Stimulated activated CD8-positive, alpha-beta memory T cell treated with anti-CD3 and anti-CD28 coated beads, Interleukin-7, amount 100 ng/mL, for 4 hours (primary cell): ENCODE results near the gene ZNF277.

Source experiments
- DNase-seq, 2 donors: peaks; one replicate each; pipeline ENCODE4 v3.0.0-alpha.2; 2020; ENCODE audit warnings: low read depth in 2 of 2

The ZNF277 gene

DNA sequence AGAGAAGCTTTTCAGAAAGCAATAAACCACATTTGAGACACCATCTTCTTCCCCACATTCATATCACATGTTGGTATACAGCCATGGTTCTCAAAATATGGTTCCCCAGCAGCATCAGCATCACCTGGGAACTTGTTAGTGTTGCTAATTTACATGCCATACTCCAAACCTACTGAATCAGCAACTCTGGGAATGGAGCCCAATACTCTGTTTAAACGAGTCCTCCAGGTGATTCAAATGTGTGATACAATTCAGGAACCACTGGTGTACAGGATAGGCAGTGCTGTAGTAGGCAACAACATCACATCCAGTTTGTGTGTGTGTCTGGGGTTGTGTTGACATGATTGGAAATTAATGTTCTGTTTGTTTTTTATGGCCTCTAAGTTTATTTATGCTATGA lies 47.7 kb downstream of the ZNF277 start:
- no peak for DNase-seq

DNA sequence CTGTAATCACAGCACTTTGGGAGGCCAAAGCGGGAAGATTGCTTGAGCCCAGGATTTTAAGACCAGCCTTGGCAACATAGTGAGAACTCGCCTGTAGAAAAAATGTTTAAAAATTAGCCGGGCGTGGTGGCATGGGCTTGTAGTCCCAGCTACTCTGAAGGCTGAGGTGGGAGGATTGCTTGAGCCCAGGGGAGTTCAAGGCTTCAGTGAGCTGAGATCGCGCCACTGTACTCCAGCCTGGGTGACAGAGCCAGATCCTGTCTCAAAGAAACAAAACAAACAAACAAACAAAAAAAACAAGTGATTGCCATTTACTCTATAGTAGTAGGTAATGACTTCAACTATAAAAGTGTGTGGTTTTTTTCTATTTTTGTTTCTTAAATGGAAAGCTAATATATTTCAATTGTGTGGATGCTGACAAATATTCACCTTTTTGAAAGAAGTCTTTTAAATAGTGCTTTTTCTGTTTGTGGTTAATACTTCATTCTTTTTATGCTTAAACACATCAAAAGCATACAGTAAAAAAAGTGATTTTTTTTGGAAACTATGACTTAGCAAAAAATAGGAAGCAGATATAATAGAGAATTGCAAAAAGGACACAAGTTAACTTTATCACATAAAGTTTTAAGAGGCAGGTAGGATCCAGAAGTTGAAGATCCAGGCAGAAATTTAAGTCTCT lies 48.4 kb downstream of the ZNF277 start:
- DNase-seq = no peak

DNA sequence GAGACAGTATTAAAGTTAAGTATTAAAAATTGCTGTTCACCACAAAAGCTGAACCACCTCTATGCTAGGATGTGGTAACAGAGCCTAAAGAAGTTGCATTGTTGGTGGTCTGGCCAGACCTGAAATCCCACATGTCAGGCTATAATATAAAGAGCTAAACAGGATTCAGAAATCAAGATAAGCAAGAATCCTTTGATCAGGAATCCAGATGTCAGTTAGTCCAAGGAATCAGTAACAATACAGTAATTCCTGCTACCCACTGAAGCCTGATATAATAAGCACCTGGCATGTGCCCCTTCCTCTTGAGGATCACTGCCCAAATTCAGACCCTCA lies 48.9 kb downstream of the ZNF277 start:
- no peak for DNase-seq

- DNase-seq = no peak
Measured at GRCh38 chr7:112257073-112257472, 50.6 kb downstream of the ZNF277 start.

DNA sequence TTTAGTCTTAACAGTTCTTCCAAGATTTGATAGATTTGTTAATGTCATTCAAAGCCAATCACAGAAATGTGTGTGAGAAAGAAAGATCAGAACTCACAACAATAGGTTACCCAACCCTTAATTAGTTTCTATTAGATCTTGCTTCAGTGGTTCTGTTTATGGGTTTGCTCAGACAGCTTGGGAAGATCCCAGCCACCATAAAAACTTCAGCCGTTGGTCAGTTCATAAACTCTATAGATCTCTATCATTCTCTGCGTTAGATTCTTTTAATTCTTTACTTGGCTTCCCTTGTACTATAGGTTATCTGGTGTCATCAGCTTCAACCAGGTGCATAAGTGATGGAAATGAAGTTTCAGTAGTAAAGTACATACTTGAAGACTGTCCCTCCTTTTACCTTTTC lies 54.4 kb downstream of the ZNF277 start:
- no peak for DNase-seq

DNA sequence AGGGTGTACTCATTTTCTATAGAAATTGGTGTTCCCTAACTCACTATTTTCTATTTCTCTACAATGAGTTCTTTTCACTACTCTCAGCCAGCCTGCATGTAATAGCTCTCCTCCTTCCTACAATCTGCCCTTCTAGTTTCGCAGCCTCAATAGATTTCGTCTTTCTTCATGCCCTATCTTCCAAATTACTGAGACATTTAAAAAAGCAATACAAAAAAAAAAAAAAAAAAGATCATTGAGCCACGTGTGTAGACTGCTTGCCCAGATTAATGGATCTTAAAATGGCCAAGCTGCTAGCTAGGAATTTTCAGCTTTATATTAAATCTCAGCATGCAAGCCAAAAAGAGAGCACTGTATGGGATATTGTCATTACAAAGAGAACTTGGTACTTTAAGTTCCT lies 55.5 kb downstream of the ZNF277 start:
- DNase-seq = no peak

- no peak for DNase-seq
Measured at GRCh38 chr7:112262855-112263487, 56.5 kb downstream of the ZNF277 start.

DNA sequence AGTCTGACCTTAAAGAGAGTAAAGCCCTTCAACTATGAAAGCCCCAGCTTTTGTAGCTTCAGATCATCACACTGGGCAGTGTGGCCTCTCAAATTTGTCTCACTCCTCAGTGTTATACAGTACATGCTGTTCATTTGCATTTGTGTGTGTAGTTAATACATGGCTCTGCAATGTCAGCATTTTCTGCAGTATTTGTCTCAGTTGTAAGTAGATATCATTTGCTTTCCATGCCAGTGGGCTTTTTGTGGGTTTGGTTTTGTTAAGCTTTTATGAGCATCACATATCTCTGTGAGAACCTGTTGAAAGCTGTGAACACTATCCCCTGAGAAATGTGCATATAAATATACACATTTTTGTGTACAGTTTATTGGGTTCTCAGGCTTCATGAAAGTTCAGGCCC lies 57.0 kb downstream of the ZNF277 start:
- DNase-seq = no peak

DNA sequence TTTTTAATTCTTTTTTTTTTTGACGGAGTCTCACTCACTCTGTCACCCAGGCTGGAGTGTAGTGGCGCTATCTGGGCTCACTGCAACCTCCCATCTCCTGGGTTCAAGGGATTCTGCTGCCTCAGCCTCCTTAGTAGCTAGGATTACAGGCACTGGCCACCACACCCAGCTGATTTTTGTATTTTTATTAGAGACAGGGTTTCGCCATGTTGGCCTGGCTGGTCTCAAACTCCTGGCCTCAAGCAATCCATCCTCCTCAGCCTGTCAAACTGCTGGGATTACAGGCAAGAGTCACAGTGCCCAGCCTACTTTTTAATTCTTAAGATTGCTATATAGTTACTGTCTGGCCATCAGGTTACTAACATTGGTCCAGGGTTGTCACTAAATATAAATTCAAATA lies 59.6 kb downstream of the ZNF277 start:
- no peak for DNase-seq

GRCh38 chr7:112266595-112267270 lies 60.2 kb downstream of the ZNF277 start:
- no peak for DNase-seq

- DNase-seq = no peak
Measured at GRCh38 chr7:112267944-112268691, 61.6 kb downstream of the ZNF277 start.

DNA sequence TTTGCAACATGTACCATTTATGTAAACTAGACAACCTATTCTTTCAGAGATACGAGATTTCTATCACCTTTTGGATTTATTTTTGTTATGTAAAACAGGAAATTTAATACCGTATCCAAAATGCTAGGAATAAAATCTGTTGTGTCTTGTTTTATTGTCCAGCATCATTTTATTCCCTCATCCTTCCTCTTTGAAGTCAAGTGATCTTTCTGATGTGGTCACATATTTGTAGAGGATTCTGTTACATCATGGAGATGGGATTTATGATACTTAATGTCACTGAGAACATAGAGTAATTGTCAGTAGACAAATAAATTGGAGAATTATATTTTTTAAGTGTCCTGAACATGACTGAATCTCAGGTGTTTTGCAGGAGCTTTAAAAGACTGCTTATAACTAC lies 64.7 kb downstream of the ZNF277 start:
- no peak for DNase-seq

DNA sequence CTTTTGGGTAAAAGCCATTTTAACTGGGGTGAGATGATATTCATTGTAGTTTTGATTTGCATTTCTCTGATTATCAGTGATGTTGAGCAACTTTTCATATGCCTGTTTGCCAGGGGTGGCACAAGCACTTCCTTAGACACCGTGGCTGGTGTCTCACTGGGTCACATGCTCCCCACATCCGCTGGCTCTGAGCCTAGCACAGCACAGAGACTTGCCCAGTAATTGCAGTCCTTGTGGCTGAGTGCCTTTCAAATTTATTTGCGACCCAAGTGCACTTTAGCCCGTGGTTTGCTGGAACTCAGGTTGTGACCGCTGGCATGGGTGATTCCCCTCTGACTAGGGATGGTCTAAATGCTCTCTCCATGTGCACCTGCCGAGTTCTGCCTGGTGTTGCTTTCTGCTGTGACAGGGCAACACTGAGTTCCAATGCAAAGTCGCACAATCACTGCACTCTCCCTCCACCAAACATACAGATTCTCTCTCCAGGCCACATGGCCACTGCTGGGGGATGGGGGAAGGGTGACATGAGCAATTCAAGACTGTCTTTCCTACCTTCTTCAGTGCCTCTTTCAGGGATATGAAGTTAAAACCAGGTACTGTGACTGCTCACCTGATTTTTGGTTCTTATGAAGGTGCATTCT lies 66.5 kb downstream of the ZNF277 start:
- no peak for DNase-seq

DNA sequence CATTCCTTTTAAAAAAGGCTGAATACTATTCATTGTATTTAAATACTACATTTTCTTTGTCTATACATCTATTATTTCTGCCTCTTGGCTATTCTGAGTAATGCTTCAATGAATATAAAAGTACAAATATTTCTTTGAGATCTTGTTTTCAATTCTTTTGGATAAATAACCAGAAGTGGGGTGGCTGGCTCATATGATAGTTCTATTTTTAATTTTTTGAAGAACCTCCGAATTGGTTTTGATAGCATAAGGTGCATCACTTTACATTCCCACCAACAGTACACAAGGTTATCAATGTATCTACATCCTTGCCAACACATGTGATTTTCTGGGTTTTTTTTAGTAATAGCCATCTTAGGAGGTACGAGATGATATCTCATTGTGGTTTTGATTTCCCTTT lies 72.5 kb downstream of the ZNF277 start:
- DNase-seq = no peak

- no peak for DNase-seq
Measured at GRCh38 chr7:112280267-112280666, 73.8 kb downstream of the ZNF277 start.

GRCh38 chr7:112282476-112283188 lies 76.1 kb downstream of the ZNF277 start:
- DNase-seq = no peak

- no peak for DNase-seq
Measured at GRCh38 chr7:112283382-112283910, 77.0 kb downstream of the ZNF277 start.

GRCh38 chr7:112286250-112287086 lies 80.0 kb downstream of the ZNF277 start:
- DNase-seq = no peak

GRCh38 chr7:112288301-112288700 lies 81.8 kb downstream of the ZNF277 start:
- no peak for DNase-seq

DNA sequence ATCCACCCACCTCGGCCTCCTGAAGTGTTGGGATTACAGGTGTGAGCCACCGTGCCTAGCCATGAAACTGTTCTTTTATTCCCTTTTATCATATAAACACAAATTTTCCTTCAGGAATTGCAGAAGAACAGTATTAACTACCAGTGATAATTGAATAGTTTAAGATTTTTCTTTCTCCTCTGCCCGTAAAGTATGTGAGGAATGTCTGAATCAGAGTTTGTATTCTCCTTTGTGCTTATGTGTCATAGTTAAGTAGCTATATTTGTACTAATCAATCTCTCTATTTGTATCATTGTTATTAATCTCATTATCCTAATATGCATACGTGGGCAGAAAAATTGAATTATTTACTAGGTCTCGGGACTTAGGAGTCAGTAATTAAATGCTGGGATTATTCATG lies 83.6 kb downstream of the ZNF277 start:
- DNase-seq = no peak
